Measurements from ENCODE around the gene CAMP.

DNA sequence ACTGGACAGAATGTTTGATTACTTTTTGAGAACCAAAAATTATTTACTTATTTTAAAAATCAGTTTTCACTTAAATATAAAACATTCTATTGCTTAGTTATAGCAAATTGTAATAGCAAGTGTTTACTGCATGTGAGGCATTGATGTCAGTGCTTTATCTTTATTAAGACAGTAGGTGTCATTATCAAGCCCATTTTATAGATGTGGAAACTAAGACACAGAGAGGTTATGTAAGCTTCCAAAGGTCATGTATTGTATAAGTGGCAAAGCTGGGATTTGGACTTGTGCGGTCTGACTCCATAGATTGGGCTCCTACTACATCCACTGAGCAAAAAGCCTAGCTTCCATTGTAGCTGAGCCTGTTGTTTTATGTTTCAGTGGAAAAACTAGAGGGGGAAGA, 35.2 kb downstream of the CAMP start:
- TF ChIP-seq POLR2AphosphoS5 (IDR thresholded peaks at IDR 0.05) (no peak), POLR2A (IDR thresholded peaks at IDR 0.05; ENCODE audit: low read depth) (no peak), EP300 (IDR thresholded peaks at IDR 0.05) (no peak)
- TF ChIP-seq, protein P1, sequence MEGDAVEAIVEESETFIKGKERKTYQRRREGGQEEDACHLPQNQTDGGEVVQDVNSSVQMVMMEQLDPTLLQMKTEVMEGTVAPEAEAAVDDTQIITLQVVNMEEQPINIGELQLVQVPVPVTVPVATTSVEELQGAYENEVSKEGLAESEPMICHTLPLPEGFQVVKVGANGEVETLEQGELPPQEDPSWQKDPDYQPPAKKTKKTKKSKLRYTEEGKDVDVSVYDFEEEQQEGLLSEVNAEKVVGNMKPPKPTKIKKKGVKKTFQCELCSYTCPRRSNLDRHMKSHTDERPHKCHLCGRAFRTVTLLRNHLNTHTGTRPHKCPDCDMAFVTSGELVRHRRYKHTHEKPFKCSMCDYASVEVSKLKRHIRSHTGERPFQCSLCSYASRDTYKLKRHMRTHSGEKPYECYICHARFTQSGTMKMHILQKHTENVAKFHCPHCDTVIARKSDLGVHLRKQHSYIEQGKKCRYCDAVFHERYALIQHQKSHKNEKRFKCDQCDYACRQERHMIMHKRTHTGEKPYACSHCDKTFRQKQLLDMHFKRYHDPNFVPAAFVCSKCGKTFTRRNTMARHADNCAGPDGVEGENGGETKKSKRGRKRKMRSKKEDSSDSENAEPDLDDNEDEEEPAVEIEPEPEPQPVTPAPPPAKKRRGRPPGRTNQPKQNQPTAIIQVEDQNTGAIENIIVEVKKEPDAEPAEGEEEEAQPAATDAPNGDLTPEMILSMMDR (IDR thresholded peaks at IDR 0.05): no peak

All from esophagus muscularis mucosa (tissue), 4 donors.